Cerebellar cortex (tissue), 1 donor: ENCODE data around the gene SNX32.
A peak's percentile ranks its signal among the peaks of the same experiment; 100 is the strongest.

Experiments used
- DNase-seq: peaks from one replicate; pipeline ENCODE4 v3.0.0-alpha.2; 2015; ENCODE audit warnings: low spot score

The SNX32 gene

GRCh38 chr11:65868907-65869306 is 35.1 kb downstream of the SNX32 start:
- no peak for DNase-seq

- no peak for DNase-seq
These were observed 36.0 kb downstream of the SNX32 start for GRCh38 chr11:65869643-65870306.

GRCh38 chr11:65870307-65870658 is 36.5 kb downstream of the SNX32 start:
- no peak for DNase-seq

- no peak for DNase-seq
These were observed 37.2 kb downstream of the SNX32 start for GRCh38 chr11:65870706-65871681.

- DNase-seq = no peak
These were observed 38.2 kb downstream of the SNX32 start for GRCh38 chr11:65871811-65872548.

- DNase-seq = no peak
These were observed 39.0 kb downstream of the SNX32 start, which contains the start of gene EFEMP2 for GRCh38 chr11:65872586-65873317. TSS of gene EFEMP2 (minus strand) at chr11:65872800. CDS start at chr11:65872354, 446 bp downstream.

GRCh38 chr11:65873318-65874156 is 39.8 kb downstream of the SNX32 start:
- peak; percentile 93 for DNase-seq

GRCh38 chr11:65879617-65880016 is 45.9 kb downstream of the SNX32 start, which contains the start of gene CTSW:
TSS of gene CTSW (plus strand) at chr11:65879837. CDS start at chr11:65879855, 18 bp downstream.
- no peak for DNase-seq

- DNase-seq = no peak
These were observed 46.3 kb downstream of the SNX32 start for GRCh38 chr11:65880027-65880426.

- no peak for DNase-seq
These were observed 47.2 kb downstream of the SNX32 start for GRCh38 chr11:65880844-65881421.

- no peak for DNase-seq
These were observed 48.6 kb downstream of the SNX32 start for GRCh38 chr11:65882120-65883057.

GRCh38 chr11:65883058-65883761 is 49.4 kb downstream of the SNX32 start:
- DNase-seq = no peak

- DNase-seq = no peak
These were observed 50.3 kb downstream of the SNX32 start for GRCh38 chr11:65883786-65884715.

GRCh38 chr11:65884716-65885092 is 50.9 kb downstream of the SNX32 start:
- peak; percentile 76 for DNase-seq

- DNase-seq = no peak
These were observed 51.5 kb downstream of the SNX32 start for GRCh38 chr11:65885231-65885630.

GRCh38 chr11:65885808-65886536 is 52.2 kb downstream of the SNX32 start:
- DNase-seq = no peak
